GM12875 (cell line): ENCODE results near the gene XXYLT1.

Experiments used
- H3K4me3 ChIP-seq: one replicate; pipeline ENCODE4 v1.5.1; 2011; ENCODE audit warnings: low read depth, low read length, control low read depth
- TF ChIP-seq, protein P1 (sequence below): IDR thresholded peaks from 2 replicates; pipeline ENCODE4 v1.5.1; 2011; ENCODE audit warnings: low read depth, mild to moderate bottlenecking, control low read depth, inconsistent platforms, low read length, moderate library complexity, borderline replicate concordance; ENCODE audit not compliant: insufficient read depth

Gene XXYLT1

DNA sequence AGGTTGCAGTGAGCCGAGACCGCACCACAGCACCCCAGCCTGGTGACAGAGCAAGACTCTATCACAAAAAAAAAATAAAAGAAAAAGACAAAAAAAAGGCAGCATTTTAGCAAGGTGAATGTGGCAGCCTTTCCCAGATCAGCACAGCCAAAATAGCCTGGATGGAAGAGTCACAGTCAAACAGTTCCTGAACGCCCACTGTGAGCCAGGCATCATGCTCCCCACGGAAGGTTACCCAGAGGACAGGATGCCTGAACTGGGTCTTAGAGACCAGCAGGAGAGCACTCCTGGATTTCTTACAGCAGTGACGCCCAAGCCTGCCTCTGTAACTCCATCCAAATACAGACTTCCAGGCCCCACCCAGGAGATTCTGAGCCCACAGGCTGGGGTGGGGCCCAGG lies 4.5 kb downstream of the XXYLT1 start:
- H3K4me3 ChIP-seq = no peak overlapping the region
- TF ChIP-seq, protein P1, sequence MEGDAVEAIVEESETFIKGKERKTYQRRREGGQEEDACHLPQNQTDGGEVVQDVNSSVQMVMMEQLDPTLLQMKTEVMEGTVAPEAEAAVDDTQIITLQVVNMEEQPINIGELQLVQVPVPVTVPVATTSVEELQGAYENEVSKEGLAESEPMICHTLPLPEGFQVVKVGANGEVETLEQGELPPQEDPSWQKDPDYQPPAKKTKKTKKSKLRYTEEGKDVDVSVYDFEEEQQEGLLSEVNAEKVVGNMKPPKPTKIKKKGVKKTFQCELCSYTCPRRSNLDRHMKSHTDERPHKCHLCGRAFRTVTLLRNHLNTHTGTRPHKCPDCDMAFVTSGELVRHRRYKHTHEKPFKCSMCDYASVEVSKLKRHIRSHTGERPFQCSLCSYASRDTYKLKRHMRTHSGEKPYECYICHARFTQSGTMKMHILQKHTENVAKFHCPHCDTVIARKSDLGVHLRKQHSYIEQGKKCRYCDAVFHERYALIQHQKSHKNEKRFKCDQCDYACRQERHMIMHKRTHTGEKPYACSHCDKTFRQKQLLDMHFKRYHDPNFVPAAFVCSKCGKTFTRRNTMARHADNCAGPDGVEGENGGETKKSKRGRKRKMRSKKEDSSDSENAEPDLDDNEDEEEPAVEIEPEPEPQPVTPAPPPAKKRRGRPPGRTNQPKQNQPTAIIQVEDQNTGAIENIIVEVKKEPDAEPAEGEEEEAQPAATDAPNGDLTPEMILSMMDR = no peak

DNA sequence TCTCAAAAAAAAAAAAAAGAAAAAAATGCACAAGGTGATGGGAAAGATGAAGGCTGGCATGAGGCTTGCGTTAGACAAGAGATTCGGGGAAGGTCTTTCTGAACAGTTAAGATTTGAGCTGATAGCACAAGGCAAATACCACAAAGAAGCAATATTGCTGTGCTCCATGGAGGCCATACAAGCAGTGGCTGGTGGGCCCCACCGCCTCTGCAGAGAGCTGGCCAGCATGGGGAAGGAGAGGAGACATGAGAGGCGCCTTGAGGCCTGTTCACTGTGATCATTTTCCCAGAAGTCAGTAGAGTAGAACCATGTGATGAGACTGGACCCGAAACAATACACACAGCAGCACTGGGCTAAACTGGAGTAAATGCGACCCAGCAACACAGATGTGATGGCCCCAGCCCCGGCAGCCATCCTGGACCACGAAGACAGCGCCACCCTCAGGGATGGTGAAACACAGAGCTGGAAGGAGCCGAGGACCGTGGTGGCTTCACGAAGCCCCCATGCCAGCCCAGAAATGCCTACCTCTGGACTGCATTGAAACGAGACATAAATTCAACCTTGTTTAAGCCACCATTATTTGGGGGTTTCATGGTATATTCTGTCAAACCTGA lies 5.5 kb downstream of the XXYLT1 start:
- TF ChIP-seq, protein P1 = no peak
- no peak overlapping the region for H3K4me3 ChIP-seq

DNA sequence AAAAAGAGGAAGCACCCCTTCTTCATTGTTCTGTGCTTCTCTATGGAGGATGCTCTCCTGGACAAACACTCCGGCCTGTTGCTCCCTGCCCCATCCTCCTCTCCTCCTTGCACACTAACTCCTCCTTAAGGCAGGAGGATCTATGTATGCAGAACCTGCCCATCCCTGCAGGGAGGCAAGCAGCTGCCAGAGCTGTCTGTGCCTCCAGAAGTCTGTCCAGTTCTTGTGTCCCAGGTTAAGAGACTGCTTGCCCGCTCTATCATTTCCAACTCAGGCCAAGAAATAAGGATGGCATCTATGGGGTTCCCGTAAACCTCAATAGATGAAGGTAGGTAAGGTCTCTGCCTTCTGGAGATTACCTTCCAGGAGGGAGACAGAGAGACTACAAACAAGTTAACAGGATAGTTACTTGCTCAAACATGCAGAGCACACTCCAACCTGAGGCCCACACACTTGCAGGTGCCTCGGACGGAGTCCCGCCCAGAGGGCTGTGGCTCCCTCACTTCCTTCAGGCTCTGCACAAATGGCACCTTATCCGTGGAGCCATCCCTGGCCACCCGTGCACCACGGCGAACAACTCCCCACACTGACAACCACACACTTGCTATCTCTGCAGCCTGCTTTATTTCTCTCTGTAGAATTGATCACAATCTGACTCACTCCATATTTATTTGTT lies 6.9 kb downstream of the XXYLT1 start:
- TF ChIP-seq, protein P1 = no peak
- H3K4me3 ChIP-seq = no peak overlapping the region

DNA sequence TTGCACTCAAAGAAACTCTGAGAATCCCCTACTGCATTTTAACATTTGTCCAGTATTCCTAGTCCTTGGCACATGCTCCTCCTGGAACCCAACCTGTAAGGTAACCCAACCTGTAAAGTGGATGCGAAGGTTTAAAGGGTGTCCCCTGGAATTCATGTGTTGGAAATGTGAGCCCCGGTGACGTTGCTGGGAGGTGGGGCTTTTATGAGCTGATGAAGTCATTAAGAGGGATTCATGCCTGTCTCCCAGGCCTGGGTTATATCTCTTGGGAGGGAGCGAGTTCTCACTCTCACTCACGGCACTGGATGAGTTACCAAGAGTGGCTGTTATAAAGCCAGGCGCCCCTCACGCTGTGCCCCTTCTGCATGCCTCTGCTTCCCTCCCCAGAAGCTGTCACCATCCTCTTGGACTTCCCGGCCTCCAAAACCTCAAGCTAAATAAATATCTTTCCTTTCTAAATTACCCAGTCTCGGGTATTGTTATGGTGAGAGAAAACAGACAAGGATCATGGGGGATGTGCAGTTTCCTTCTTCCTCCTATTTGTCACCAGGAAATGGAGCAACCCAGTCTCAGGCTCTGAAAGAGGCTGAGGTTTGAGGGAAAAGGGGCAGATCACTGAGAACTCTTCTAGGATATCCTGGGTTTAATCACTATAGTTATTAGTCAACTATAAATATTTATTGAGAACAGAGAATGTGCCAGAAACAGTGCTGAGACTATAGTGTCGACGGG lies 7.6 kb downstream of the XXYLT1 start:
- no peak overlapping the region for H3K4me3 ChIP-seq
- TF ChIP-seq, protein P1 = no peak

DNA sequence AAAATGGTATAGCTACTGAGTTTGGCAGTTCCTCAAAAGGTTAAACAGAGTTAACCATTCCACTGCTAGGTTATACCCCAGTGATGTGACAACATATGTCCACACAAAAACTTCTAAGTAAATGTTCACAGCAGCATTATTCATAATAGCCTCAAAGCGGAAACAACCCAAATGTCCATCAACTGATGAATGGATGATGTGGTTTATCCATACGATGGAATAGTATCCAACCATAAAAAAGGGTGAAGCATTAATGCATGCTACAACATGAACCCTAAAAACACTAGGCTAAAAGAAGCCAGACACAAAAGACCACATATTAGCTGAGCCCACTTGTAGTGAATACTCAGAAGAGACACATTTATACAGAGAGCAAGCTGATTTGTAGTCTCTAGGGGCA lies 9.0 kb downstream of the XXYLT1 start:
- TF ChIP-seq, protein P1 = no peak
- no peak overlapping the region for H3K4me3 ChIP-seq

DNA sequence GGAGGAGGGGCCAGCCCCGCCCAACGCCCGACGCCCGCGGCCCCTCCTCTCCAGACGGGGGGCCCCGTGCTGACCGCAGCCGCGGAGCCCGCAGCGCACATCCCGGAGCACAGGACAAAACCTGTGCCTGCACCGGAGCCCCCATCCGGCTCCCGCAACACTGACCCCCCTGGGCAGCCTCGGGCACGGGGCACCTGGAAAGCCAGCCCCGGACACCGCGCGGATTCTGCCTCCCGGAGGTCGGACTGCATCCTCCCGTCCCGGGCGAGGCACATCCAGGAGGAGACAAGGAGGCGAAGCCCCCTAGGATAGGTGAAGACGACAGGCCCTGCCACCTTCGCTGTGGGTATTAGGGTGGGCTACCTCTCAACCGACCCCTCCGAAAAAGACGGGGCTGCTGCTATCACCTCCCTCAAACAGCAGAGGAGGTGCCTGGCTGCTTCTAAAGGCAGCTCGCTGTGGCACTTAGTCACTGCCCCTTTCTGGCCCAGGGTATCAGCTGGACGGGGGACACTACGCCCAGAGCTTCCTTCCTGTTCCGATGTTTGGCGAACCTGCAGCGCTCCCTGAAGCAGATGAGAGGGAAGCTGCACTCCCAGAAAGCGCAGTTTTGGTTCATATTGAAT lies 10.6 kb downstream of the XXYLT1 start:
- TF ChIP-seq, protein P1 = no peak
- H3K4me3 ChIP-seq = peak overlapping the region; percentile 71
